Activated CD4-positive, alpha-beta memory T cell treated with anti-CD3 and anti-CD28 coated beads, Interleukin-2, amount 10 ng/mL, durations not matched to agents 7 days and 5 days (primary cell): ENCODE results near the gene FN1. TPM values are rescaled to one million over a fixed set of nuclear protein-coding genes. Genes with fewer than 3 reads are reported as not detected.

Experiments
- CTCF ChIA-PET: fragments of 350-600 bp; sonication (Branson Sonifier 250); formaldehyde crosslinking; loops from one replicate; lab custom pipeline; 2021; ENCODE audit warnings: antibody characterized with exemption, inconsistent platforms; lab: Charles Lee
- POLR2A ChIA-PET: fragments of 350-600 bp; sonication (Branson Sonifier 250); formaldehyde crosslinking; loops from one replicate; lab custom pipeline; 2021; ENCODE audit warnings: antibody characterized with exemption; lab: Charles Lee
- DNase-seq: peaks from one replicate; pipeline ENCODE4 v3.0.0-alpha.2; 2020
- H3K27ac Mint-ChIP-seq: one replicate; pipeline ENCODE4 v1.8.0; 2021; ENCODE audit warnings: mild to moderate bottlenecking, mixed read lengths
- H3K27me3 Mint-ChIP-seq: one replicate; pipeline ENCODE4 v1.8.0; 2021; ENCODE audit warnings: mixed read lengths
- H3K36me3 Mint-ChIP-seq: one replicate; pipeline ENCODE4 v1.8.0; 2021; ENCODE audit warnings: low read depth, mixed read lengths
- H3K4me1 Mint-ChIP-seq: one replicate; pipeline ENCODE4 v1.8.0; 2021; ENCODE audit warnings: mixed read lengths
- H3K4me3 Mint-ChIP-seq: one replicate; pipeline ENCODE4 v1.8.0; 2021; ENCODE audit warnings: mild to moderate bottlenecking, mixed read lengths
- H3K9me3 Mint-ChIP-seq: one replicate; pipeline ENCODE4 v1.8.0; 2021; ENCODE audit warnings: mixed read lengths
- total RNA-seq, 2 experiments: library from RNA; stranded (reverse); gene quantifications; one replicate each; pipeline ENCODE4 v1.2.3, GENCODE V29; 2021

Gene FN1
- total RNA-seq, 2 experiments from 2014 or later, result 1.8 to 2.2 TPM

GRCh38 chr2:215454519-215455246 is 18.8 kb upstream of the FN1 start:
- Mint-ChIP-seq H3K9me3 (no peaks in the 10 kb centered on the region), H3K4me1 (no peaks in the 10 kb centered on the region), H3K4me3 (no peak overlapping the region), H3K36me3 (no peaks in the 10 kb centered on the region), H3K27me3 (peaks cover 25% of the 10 kb centered on the region), H3K27ac (no peak overlapping the region)
- ChIA-PET POLR2A (no interaction called here), CTCF (interaction anchor here (0.5 to 1.8 kb wide), 10 partner anchors 10 to 477 kb away, joined by 3 to 12 read pairs (median 3); no protein-coding TSS in a partner anchor)
- no peak for DNase-seq

GRCh38 chr2:215452725-215453124 is 16.9 kb upstream of the FN1 start:
- H3K27ac Mint-ChIP-seq, result no peak overlapping the region
- ChIA-PET CTCF (interaction anchor here (1.5 kb wide), 1 partner anchor 480 kb away, joined by 4 read pairs; no protein-coding TSS in a partner anchor), POLR2A (interaction anchor here (1.0 kb wide), 1 partner anchor 355 kb away, joined by 3 read pairs; no protein-coding TSS in a partner anchor)
- H3K4me3 Mint-ChIP-seq, result no peak overlapping the region
- no peaks in the 10 kb centered on the region for H3K9me3 Mint-ChIP-seq
- no peaks in the 10 kb centered on the region for H3K36me3 Mint-ChIP-seq
- DNase-seq, result no peak
- no peaks in the 10 kb centered on the region for H3K4me1 Mint-ChIP-seq
- peaks cover 29% of the 10 kb centered on the region for H3K27me3 Mint-ChIP-seq

- no peak for DNase-seq
- Mint-ChIP-seq H3K4me1 (no peaks in the 10 kb centered on the region), H3K9me3 (no peaks in the 10 kb centered on the region), H3K4me3 (no peak overlapping the region), H3K36me3 (no peaks in the 10 kb centered on the region), H3K27ac (no peak overlapping the region), H3K27me3 (peaks cover 39% of the 10 kb centered on the region)
- POLR2A ChIA-PET, result no interaction called here
- CTCF ChIA-PET, result interaction anchor here (1.5 kb wide), 1 partner anchor 481 kb away, joined by 4 read pairs; no protein-coding TSS in a partner anchor
Measured at GRCh38 chr2:215451012-215451756, 15.3 kb upstream of the FN1 start.

GRCh38 chr2:215450188-215451011 is 14.5 kb upstream of the FN1 start:
- no peaks in the 10 kb centered on the region for H3K36me3 Mint-ChIP-seq
- H3K4me1 Mint-ChIP-seq, result no peaks in the 10 kb centered on the region
- no peak overlapping the region for H3K27ac Mint-ChIP-seq
- POLR2A ChIA-PET, result no interaction called here
- CTCF ChIA-PET, result no interaction called here
- peaks cover 39% of the 10 kb centered on the region for H3K27me3 Mint-ChIP-seq
- H3K4me3 Mint-ChIP-seq, result no peak overlapping the region
- H3K9me3 Mint-ChIP-seq, result no peaks in the 10 kb centered on the region
- DNase-seq, result no peak

GRCh38 chr2:215447673-215448081 is 11.8 kb upstream of the FN1 start:
- no peak overlapping the region for H3K27ac Mint-ChIP-seq
- no peaks in the 10 kb centered on the region for H3K36me3 Mint-ChIP-seq
- H3K27me3 Mint-ChIP-seq, result peaks cover 33% of the 10 kb centered on the region
- ChIA-PET CTCF (no interaction called here), POLR2A (no interaction called here)
- H3K4me1 Mint-ChIP-seq, result no peaks in the 10 kb centered on the region
- H3K4me3 Mint-ChIP-seq, result no peak overlapping the region
- DNase-seq, result no peak
- no peaks in the 10 kb centered on the region for H3K9me3 Mint-ChIP-seq

- H3K36me3 Mint-ChIP-seq, result no peaks in the 10 kb centered on the region
- H3K4me3 Mint-ChIP-seq, result no peak overlapping the region
- ChIA-PET CTCF (no interaction called here), POLR2A (no interaction called here)
- H3K4me1 Mint-ChIP-seq, result no peaks in the 10 kb centered on the region
- H3K27ac Mint-ChIP-seq, result no peak overlapping the region
- H3K27me3 Mint-ChIP-seq, result peaks cover 34% of the 10 kb centered on the region
- H3K9me3 Mint-ChIP-seq, result no peaks in the 10 kb centered on the region
- DNase-seq, result no peak
Measured at GRCh38 chr2:215447056-215447455, 11.2 kb upstream of the FN1 start.

GRCh38 chr2:215442401-215442787 is 6.5 kb upstream of the FN1 start:
- H3K27ac Mint-ChIP-seq, result no peak overlapping the region
- CTCF ChIA-PET, result no interaction called here
- POLR2A ChIA-PET, result no interaction called here
- no peaks in the 10 kb centered on the region for H3K36me3 Mint-ChIP-seq
- no peak for DNase-seq
- peaks cover 43% of the 10 kb centered on the region for H3K27me3 Mint-ChIP-seq
- H3K4me3 Mint-ChIP-seq, result no peak overlapping the region
- peaks cover 2% of the 10 kb centered on the region for H3K4me1 Mint-ChIP-seq
- H3K9me3 Mint-ChIP-seq, result no peaks in the 10 kb centered on the region

- no peak for DNase-seq
- H3K9me3 Mint-ChIP-seq, result no peaks in the 10 kb centered on the region
- peaks cover 44% of the 10 kb centered on the region for H3K27me3 Mint-ChIP-seq
- H3K27ac Mint-ChIP-seq, result no peak overlapping the region
- H3K4me3 Mint-ChIP-seq, result no peak overlapping the region
- POLR2A ChIA-PET, result no interaction called here
- H3K4me1 Mint-ChIP-seq, result peaks cover 7% of the 10 kb centered on the region
- no peaks in the 10 kb centered on the region for H3K36me3 Mint-ChIP-seq
- CTCF ChIA-PET, result no interaction called here
Measured at GRCh38 chr2:215441560-215442400, 5.9 kb upstream of the FN1 start.

- Mint-ChIP-seq H3K4me1 (peaks cover 21% of the 10 kb centered on the region), H3K27me3 (peaks cover 53% of the 10 kb centered on the region), H3K36me3 (no peaks in the 10 kb centered on the region), H3K4me3 (no peak overlapping the region), H3K27ac (no peak overlapping the region), H3K9me3 (no peaks in the 10 kb centered on the region)
- ChIA-PET CTCF (interaction anchor here (1.3 kb wide), 1 partner anchor 15 kb away, joined by 4 read pairs; no protein-coding TSS in a partner anchor), POLR2A (no interaction called here)
- DNase-seq, result no peak
Measured at GRCh38 chr2:215439980-215440512, 4.2 kb upstream of the FN1 start.

- no peaks in the 10 kb centered on the region for H3K36me3 Mint-ChIP-seq
- H3K27me3 Mint-ChIP-seq, result peaks cover 59% of the 10 kb centered on the region
- ChIA-PET CTCF (no interaction called here), POLR2A (no interaction called here)
- no peaks in the 10 kb centered on the region for H3K9me3 Mint-ChIP-seq
- H3K4me3 Mint-ChIP-seq, result no peak overlapping the region
- peaks cover 21% of the 10 kb centered on the region for H3K4me1 Mint-ChIP-seq
- no peak for DNase-seq
- H3K27ac Mint-ChIP-seq, result no peak overlapping the region
Measured at GRCh38 chr2:215439404-215439803, 3.5 kb upstream of the FN1 start.

- peaks cover 71% of the 10 kb centered on the region for H3K27me3 Mint-ChIP-seq
- ChIA-PET POLR2A (no interaction called here), CTCF (no interaction called here)
- H3K27ac Mint-ChIP-seq, result no peak overlapping the region
- no peak for DNase-seq
- H3K9me3 Mint-ChIP-seq, result no peaks in the 10 kb centered on the region
- H3K4me3 Mint-ChIP-seq, result no peak overlapping the region
- peaks cover 21% of the 10 kb centered on the region for H3K4me1 Mint-ChIP-seq
- H3K36me3 Mint-ChIP-seq, result no peaks in the 10 kb centered on the region
Measured at GRCh38 chr2:215437614-215438013, 1.7 kb upstream of the FN1 start.
